HTERT RPE-1 (cell line): ENCODE data around the gene CGB8.

ENCODE experiments used
- in situ Hi-C: fragments of 300-500 bp; cut with MboI; formaldehyde crosslinking; loops from 4 replicates; pipeline ENCODE4 v1.14.3; 2020; ENCODE audit warnings: low sequenced_read_pairs

Gene CGB8

GRCh38 chr19:49010453-49010852 lies 38.5 kb downstream of the CGB8 start:
- in situ Hi-C loops, result no loop called here

GRCh38 chr19:49009828-49010227 lies 39.1 kb downstream of the CGB8 start:
- in situ Hi-C loops, result no loop called here

- in situ Hi-C loops, result no loop called here
These were observed 42.0 kb downstream of the CGB8 start for GRCh38 chr19:49006905-49007304.

- in situ Hi-C loops, result no loop called here
These were observed 43.8 kb downstream of the CGB8 start for GRCh38 chr19:49004964-49005614.

- in situ Hi-C loops, result no loop called here
These were observed 44.8 kb downstream of the CGB8 start for GRCh38 chr19:49004133-49004532.

GRCh38 chr19:48999481-49000325 lies 49.2 kb downstream of the CGB8 start:
- in situ Hi-C loops, result no loop called here

- in situ Hi-C loops, result no loop called here
These were observed 50.9 kb downstream of the CGB8 start for GRCh38 chr19:48997972-48998371.
